ENCODE results near the gene FAF1. TPM values are rescaled to one million over a fixed set of nuclear protein-coding genes. Genes with fewer than 3 reads are reported as not detected.
"Not testable (repeated sequence)": the region's sequence is repeated elsewhere in the genome, so short reads cannot be mapped to it uniquely, and the experiment has no call there.

FAF1 gene
- total RNA-seq, 1 experiment from 2014 or later = 109 TPM

DNA sequence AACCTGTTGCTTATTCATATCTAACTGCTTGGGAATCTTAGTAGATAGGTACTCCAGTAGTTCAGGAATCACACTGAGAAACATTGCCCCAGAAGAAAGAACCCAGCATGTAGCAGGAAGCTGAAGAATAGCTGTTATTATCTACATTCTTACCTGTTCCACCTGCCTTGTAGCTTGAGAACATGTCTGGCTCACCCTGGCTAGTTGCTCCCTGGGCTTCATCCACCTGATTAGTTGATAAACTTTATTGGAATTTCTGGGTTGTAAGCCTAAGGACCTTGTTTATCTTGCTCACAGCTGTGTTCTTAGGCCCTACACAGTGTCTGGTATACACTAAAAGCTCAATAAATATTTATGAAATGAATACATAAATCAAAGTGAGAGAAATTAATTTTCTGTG, 430.6 kb downstream of the FAF1 start:
- DNase-seq (ENCODE audit: low spot score) = no peak
- no peaks in the 10 kb centered on the region for H3K4me1 ChIP-seq (ENCODE audit: insufficient read depth, low read length, poor library complexity, severe bottlenecking)
- POLR2A ChIA-PET (ENCODE audit: low non-redundant PET) = no interaction called here
- intact Hi-C loops (cut with micrococcal nuclease; ENCODE audit: unreplicated experiment) = no loop called here
- no peak overlapping the region for H3K27ac ChIP-seq (ENCODE audit: low read depth, low read length, poor library complexity, severe bottlenecking)
- no peak for TF ChIP-seq CTCF (conservative IDR thresholded peaks at IDR 0.05; ENCODE audit: low read depth, low read length)
- TF ChIP-seq EZH2 (IDR thresholded peaks at IDR 0.05; ENCODE audit: borderline replicate concordance, low read depth, low read length, poor library complexity, severe bottlenecking) = no peak
- BruUV-seq (replicated peaks) = no TSS peak
- H3K9me3 ChIP-seq (ENCODE audit: low read depth, low read length, poor library complexity, severe bottlenecking) = no peaks in the 10 kb centered on the region
- H3K4me3 ChIP-seq (ENCODE audit: low read depth, low read length, poor library complexity, severe bottlenecking) = no peak overlapping the region
- H3K36me3 ChIP-seq (ENCODE audit: insufficient read depth, low read length, poor library complexity, severe bottlenecking) = no peaks in the 10 kb centered on the region
- CTCF ChIA-PET = no interaction called here
- H3K27me3 ChIP-seq (replicated peaks; ENCODE audit: insufficient read depth, low read depth, low read length, poor library complexity) = no peaks in the 10 kb centered on the region

DNA sequence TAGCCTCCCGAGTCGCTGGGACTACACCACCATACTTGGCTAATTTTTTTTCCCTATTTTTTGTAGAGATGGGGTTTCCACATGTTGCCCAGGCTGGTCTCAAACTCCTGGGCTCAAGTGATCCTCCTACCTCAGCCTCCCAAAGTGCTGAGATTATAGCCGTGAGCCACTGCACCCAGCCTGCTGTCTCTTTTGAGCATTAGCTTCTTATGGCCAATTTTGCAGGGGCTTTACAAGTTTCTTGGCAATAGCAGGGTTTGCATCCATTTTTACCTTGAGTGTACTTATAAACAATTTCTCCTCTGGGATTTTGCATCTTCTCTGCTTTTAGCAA, 432.1 kb downstream of the FAF1 start:
- DNase-seq (ENCODE audit: low spot score); H3K4me3 ChIP-seq (ENCODE audit: low read depth, low read length, poor library complexity, severe bottlenecking); BruUV-seq (replicated peaks); H3K36me3 ChIP-seq (ENCODE audit: insufficient read depth, low read length, poor library complexity, severe bottlenecking); H3K27ac ChIP-seq (ENCODE audit: low read depth, low read length, poor library complexity, severe bottlenecking); H3K27me3 ChIP-seq (replicated peaks; ENCODE audit: insufficient read depth, low read depth, low read length, poor library complexity); CTCF ChIA-PET; H3K9me3 ChIP-seq (ENCODE audit: low read depth, low read length, poor library complexity, severe bottlenecking); intact Hi-C loops (cut with micrococcal nuclease; ENCODE audit: unreplicated experiment); POLR2A ChIA-PET (ENCODE audit: low non-redundant PET); H3K4me1 ChIP-seq (ENCODE audit: insufficient read depth, low read length, poor library complexity, severe bottlenecking): not testable (repeated sequence)

- POLR2A ChIA-PET (ENCODE audit: low non-redundant PET) = no interaction called here
These were observed 432.6 kb downstream of the FAF1 start for GRCh38 chr1:50527249-50527986.

More at GRCh38 chr1:50527249-50527986, 432.6 kb downstream of the FAF1 start:
- Histone ChIP-seq H3K4me1 (ENCODE audit: insufficient read depth, low read length, poor library complexity, severe bottlenecking) (no peaks in the 10 kb centered on the region), H3K4me3 (ENCODE audit: low read depth, low read length, poor library complexity, severe bottlenecking) (no peak overlapping the region), H3K9me3 (ENCODE audit: low read depth, low read length, poor library complexity, severe bottlenecking) (no peaks in the 10 kb centered on the region), H3K27me3 (replicated peaks; ENCODE audit: insufficient read depth, low read depth, low read length, poor library complexity) (no peaks in the 10 kb centered on the region), H3K36me3 (ENCODE audit: insufficient read depth, low read length, poor library complexity, severe bottlenecking) (no peaks in the 10 kb centered on the region), H3K27ac (ENCODE audit: low read depth, low read length, poor library complexity, severe bottlenecking) (no peak overlapping the region)
- TF ChIP-seq EZH2 (IDR thresholded peaks at IDR 0.05; ENCODE audit: borderline replicate concordance, low read depth, low read length, poor library complexity, severe bottlenecking) (no peak), CTCF (conservative IDR thresholded peaks at IDR 0.05; ENCODE audit: low read depth, low read length) (no peak)
- CTCF ChIA-PET = no interaction called here
- BruUV-seq (replicated peaks) = no TSS peak
- DNase-seq (ENCODE audit: low spot score) = no peak
- intact Hi-C loops (cut with micrococcal nuclease; ENCODE audit: unreplicated experiment) = no loop called here
